Globus pallidus (tissue), 1 donor: Measurements from ENCODE around the gene KCNC4.
A peak's percentile ranks its signal among the peaks of the same experiment; 100 is the strongest.

Experiments used
- DNase-seq: peaks from one replicate; pipeline ENCODE4 v3.0.0-alpha.2; 2015; ENCODE audit warnings: low spot score

Gene KCNC4

GRCh38 chr1:110254604-110255391 lies 44.7 kb downstream of the KCNC4 start:
- no peak for DNase-seq

GRCh38 chr1:110255392-110255787 lies 45.3 kb downstream of the KCNC4 start:
- DNase-seq = peak; percentile 14

GRCh38 chr1:110258734-110259133 lies 48.6 kb downstream of the KCNC4 start:
- no peak for DNase-seq

GRCh38 chr1:110259770-110260169 lies 49.7 kb downstream of the KCNC4 start:
- DNase-seq = no peak
